GM10266 (cell line): ENCODE measurements around the gene HSD3B7.

Experiments used
- DNase-seq: peaks from one replicate; pipeline ENCODE4 v3.0.0; 2012; ENCODE audit errors: extremely low spot score
- TF ChIP-seq, protein P1 (sequence below): IDR thresholded peaks from 2 replicates; pipeline ENCODE4 v1.5.1; 2012; ENCODE audit warnings: mild to moderate bottlenecking, low read depth; ENCODE audit not compliant: control insufficient read depth, insufficient read depth; ENCODE audit errors: missing control alignments

HSD3B7 gene

DNA sequence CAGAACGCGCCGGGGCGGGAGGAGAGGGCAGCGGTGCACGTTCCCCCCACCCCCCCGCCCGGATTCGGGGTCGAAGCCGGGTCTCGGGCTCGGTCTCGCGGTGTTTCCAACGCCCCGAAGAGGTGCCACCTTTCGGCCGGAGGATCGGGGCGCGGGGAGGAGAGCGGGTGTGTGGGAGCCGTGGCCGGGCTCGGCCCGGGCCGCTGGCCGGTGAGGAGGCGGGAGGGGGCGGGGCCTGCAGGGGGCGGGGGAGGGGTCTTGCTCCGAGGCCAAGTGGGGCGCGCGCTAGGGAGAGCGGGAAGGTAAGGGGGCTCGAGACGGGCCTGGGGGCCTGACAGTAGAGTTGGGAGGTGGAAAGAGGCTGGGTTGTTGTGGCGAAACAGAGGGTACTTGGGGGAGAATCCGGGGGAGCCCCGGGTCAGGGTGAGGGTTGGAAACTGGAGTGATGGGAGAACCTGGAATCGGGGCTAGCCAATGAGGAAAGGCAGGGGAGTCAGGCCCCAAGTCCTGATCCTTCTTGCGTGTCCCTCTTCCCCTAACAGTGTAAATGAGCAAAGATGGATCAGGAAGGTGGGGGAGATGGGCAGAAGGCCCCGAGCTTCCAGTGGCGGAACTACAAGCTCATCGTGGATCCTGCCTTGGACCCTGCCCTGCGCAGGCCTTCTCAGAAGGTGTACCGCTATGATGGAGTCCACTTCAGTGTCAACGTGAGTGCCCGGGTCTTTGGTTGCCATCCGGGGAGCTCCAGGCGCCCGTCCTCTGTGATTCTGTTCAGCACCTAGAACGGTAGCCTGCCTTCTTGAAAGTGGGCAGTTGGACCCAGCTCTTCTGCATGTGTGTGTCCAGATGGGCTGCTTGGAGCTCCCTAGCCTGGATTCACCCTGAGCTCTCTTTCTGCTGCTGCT lies 26.6 kb upstream of the HSD3B7 start:
- DNase-seq = peak; percentile 88
- TF ChIP-seq, protein P1, sequence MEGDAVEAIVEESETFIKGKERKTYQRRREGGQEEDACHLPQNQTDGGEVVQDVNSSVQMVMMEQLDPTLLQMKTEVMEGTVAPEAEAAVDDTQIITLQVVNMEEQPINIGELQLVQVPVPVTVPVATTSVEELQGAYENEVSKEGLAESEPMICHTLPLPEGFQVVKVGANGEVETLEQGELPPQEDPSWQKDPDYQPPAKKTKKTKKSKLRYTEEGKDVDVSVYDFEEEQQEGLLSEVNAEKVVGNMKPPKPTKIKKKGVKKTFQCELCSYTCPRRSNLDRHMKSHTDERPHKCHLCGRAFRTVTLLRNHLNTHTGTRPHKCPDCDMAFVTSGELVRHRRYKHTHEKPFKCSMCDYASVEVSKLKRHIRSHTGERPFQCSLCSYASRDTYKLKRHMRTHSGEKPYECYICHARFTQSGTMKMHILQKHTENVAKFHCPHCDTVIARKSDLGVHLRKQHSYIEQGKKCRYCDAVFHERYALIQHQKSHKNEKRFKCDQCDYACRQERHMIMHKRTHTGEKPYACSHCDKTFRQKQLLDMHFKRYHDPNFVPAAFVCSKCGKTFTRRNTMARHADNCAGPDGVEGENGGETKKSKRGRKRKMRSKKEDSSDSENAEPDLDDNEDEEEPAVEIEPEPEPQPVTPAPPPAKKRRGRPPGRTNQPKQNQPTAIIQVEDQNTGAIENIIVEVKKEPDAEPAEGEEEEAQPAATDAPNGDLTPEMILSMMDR = peak; percentile 21

DNA sequence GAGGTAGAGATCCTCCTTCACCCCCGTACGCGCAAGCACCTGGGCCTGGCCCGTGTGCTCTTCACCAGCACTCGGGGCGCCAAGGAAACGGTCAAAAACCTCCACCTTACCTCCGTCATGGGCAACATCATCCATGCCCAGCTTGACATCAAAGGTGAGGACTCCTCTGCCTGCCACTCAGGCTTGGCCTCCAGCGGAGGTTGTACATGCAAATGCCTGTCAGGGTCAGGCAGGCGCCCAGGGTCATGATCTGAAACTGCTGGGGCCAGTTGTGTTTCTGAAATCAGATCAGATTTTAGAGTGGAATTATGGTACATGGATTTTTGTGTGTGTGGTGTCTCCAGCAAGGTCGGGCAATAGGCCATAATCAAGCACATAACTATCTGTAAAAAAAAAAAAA lies 23.6 kb upstream of the HSD3B7 start:
- DNase-seq = no peak
- TF ChIP-seq, protein P1 = no peak

GRCh38 chr16:30963925-30964511 lies 21.0 kb upstream of the HSD3B7 start:
- TF ChIP-seq, protein P1 = no peak
- no peak for DNase-seq

DNA sequence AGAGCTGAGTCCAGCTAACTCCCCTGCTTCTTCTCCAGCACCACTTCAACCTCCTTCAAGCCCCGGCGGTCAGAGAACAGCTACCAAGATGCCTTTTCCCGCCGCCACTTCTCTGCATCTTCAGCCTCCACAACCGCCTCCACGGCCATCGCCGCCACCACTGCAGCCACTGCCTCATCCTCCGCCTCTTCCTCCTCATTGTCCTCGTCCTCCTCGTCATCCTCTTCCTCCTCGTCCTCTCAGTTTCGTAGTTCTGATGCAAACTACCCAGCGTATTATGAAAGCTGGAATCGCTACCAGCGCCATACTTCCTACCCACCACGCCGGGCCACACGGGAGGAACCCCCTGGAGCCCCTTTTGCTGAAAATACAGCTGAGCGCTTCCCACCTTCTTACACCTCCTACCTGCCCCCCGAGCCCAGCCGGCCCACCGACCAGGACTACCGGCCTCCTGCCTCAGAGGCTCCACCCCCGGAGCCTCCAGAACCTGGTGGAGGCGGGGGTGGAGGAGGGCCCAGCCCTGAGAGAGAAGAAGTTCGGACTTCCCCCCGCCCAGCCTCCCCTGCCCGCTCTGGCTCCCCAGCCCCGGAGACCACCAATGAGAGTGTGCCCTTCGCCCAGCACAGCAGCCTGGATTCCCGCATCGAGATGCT lies 20.3 kb upstream of the HSD3B7 start:
- DNase-seq = no peak

DNA sequence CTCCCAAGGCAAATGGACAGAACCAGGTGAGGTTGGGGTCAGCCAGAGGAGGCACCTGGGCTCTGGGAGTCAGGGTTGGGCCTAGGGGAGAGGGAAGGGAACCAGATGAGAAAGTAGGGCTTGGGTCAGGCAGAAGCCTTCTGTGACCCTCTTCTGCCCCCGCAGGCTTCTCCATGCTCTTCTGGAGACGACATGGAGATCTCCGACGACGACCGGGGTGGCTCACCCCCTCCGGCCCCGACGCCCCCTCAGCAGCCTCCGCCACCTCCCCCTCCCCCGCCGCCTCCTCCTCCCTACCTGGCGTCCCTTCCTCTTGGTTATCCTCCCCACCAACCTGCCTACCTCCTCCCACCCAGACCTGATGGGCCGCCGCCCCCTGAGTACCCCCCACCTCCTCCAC lies 19.6 kb upstream of the HSD3B7 start:
- TF ChIP-seq, protein P1 = no peak
- no peak for DNase-seq

More for the DNA sequence above, 20.3 kb upstream of the HSD3B7 start:
- TF ChIP-seq, protein P1 = no peak

DNA sequence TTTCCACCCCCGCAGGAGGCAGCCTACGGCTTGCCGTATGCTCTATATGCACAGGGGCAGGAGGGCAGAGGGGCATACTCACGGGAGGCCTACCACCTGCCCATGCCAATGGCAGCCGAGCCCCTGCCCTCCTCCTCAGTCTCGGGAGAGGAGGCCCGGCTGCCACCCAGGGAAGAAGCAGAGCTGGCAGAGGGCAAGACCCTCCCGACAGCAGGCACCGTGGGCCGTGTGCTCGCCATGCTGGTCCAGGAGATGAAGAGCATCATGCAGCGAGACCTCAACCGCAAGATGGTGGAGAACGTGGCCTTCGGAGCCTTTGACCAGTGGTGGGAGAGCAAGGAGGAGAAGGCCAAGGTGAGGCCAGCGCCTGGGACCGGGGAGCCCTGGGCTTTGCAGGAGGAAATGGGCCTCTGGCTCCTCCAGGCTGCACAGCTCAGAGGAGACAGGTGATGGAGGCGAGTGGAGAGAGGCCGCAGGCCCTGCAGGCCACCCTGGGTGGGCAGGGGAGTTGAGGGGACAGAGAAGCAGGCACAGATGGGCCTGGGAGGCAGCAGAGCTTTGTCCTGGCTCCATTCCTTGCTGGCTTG lies 18.9 kb upstream of the HSD3B7 start:
- TF ChIP-seq, protein P1 = no peak
- no peak for DNase-seq

DNA sequence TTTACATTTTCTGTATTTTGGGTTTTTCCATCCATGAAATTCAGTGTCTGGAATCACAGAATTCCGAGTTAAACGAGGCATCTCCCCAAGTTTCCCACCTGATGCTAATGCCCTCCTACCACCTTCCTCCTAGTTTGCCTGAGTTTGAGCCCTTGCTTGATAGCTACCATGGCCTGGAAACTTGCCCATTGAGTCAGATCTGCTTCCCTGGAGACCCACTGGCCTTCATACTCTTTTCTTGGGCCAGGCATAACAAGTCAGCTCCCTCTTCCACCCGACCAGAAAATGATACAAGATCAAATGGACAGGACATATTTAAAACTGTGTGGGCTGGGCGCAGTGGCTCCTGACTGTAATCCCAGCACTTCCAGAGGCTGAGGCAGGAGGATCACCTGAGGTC lies 17.2 kb upstream of the HSD3B7 start:
- TF ChIP-seq, protein P1 = no peak
- no peak for DNase-seq
